Upper lobe of right lung (tissue), 1 donor: Measurements from ENCODE around the gene DIMT1. TPM values are rescaled to one million over a fixed set of nuclear protein-coding genes. Genes with fewer than 3 reads are reported as not detected.

Experiments used
- ATAC-seq: fragments of 200-7000 bp; cut with Tn5 transposase; one replicate; pipeline ENCODE4 v1.9.1; 2020; ENCODE audit warnings: mild to moderate bottlenecking, moderate library complexity
- DNase-seq: peaks from one replicate; pipeline ENCODE4 v3.0.0-alpha.2; 2020
- H3K27ac ChIP-seq: fragments of 200-600 bp; one replicate; pipeline ENCODE4 v1.8.0; 2022
- H3K27me3 ChIP-seq: fragments of 200-600 bp; one replicate; pipeline ENCODE4 v1.8.0; 2022; ENCODE audit warnings: mild to moderate bottlenecking
- H3K36me3 ChIP-seq: fragments of 200-600 bp; one replicate; pipeline ENCODE4 v1.8.0; 2022
- H3K4me1 ChIP-seq: fragments of 200-600 bp; one replicate; pipeline ENCODE4 v1.8.0; 2022
- H3K4me3 ChIP-seq: fragments of 200-600 bp; one replicate; pipeline ENCODE4 v1.8.0; 2022; ENCODE audit warnings: mild to moderate bottlenecking
- H3K9me3 ChIP-seq: fragments of 200-600 bp; one replicate; pipeline ENCODE4 v1.8.0; 2022
- intact Hi-C: fragments of 100-400 bp; cut with DNase I; formaldehyde crosslinking; loops from one replicate; pipeline ENCODE4 v1.11.0; 2022
- long read RNA-seq: library from polyadenylated mRNA; unstranded; transcript quantifications from one replicate; pipeline ENCODE4 v2.0.0, GENCODE V29; 2021
- total RNA-seq: library from RNA; stranded (reverse); fragmentation: NEBNext Ultra II Directional; extraction: Animal tissue kit (Norgen Biotek cat#: 25700); gene quantifications from one replicate; pipeline ENCODE4 v1.2.1, GENCODE V29; 2021
- TF ChIP-seq, protein P1 (sequence below): fragments of 200-600 bp; IDR thresholded peaks from one replicate; pipeline ENCODE4 v1.8.0; 2022; ENCODE audit warnings: antibody characterized with exemption
- donor health status: DM: no; HTN: yes; CAD: no; lungs with severe emphysema.

DIMT1 gene
- 20.9 TPM for total RNA-seq
- long read RNA-seq, transcript DIMT1-201 (12 exons, 2,859 nt) = major isoform, 25 of 30 reads
- long read RNA-seq, partial matches to known transcripts = 2 of 30 reads
- long read RNA-seq, other reads (novel, unspliced or antisense) = 3 of 30 reads

DNA sequence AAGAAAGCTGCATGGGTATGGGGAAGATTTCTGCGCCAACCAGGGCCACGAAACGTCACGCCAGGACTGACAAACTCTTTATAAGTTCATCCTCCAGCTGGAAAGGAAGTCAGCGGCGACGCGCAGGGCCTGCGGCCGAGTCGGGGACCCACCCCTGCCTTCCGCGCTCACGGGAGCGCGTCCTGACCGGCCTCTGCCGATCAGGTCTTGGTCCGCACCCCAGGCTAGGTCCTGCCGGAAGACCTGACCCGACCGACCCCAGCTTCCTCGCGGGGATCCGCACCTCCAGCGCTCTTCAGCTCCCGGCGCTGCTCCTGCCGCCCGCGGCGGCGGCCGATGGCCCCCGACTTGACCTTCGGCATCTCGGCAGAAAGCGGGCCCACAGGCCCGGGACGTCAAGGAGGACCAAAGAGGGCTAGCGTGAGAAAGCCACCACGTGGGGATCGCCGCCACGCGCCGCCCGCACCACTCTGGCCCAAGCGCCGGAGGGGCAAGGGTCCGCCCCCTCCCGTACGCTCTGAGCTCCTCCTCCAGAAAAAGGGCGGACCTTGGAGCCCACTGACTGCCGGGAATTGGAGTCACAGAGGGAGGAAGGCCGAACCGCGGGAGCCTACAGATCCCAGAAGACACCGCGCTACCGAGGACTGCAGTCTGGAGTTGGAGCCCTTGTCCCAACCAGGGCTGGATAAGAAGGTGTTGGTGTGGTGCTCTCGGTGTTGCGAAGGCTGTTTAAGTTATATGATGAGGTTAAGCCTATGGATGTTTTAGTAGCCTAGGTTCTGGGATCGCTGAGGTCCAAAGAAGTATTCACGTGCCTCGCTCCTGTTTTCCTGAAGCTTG lies at the start of gene DIMT1:
TSS of gene DIMT1 (minus strand) at position 495 of the 840 bp plus-strand sequence. CDS start at position 362, 133 bp downstream.
- ATAC-seq = peak; percentile 100
- intact Hi-C loops = no loop called here
- TF ChIP-seq, protein P1, sequence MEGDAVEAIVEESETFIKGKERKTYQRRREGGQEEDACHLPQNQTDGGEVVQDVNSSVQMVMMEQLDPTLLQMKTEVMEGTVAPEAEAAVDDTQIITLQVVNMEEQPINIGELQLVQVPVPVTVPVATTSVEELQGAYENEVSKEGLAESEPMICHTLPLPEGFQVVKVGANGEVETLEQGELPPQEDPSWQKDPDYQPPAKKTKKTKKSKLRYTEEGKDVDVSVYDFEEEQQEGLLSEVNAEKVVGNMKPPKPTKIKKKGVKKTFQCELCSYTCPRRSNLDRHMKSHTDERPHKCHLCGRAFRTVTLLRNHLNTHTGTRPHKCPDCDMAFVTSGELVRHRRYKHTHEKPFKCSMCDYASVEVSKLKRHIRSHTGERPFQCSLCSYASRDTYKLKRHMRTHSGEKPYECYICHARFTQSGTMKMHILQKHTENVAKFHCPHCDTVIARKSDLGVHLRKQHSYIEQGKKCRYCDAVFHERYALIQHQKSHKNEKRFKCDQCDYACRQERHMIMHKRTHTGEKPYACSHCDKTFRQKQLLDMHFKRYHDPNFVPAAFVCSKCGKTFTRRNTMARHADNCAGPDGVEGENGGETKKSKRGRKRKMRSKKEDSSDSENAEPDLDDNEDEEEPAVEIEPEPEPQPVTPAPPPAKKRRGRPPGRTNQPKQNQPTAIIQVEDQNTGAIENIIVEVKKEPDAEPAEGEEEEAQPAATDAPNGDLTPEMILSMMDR = no peak

DNA sequence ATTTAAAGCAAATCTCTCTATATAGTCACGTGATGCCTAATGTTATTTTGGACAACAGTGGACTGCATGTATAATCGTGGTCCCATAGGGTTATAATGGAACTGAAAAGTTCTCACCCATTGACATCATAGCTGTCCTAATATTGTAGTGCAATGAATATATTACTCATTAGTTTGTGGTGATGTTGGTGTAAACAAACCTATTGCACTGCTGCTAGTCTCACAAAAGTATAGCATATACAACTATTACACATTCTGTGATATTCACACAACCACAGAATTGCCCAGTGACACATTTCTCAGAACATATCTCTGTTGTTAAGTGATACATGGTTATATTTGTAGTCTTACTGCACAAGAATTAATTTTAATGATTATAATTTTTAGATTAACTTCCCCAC lies 46.6 kb upstream of the DIMT1 start:
- Histone ChIP-seq H3K36me3 (peaks cover 21% of the 10 kb centered on the region), H3K4me1 (no peaks in the 10 kb centered on the region), H3K4me3 (no peak overlapping the region), H3K9me3 (no peaks in the 10 kb centered on the region), H3K27me3 (no peaks in the 10 kb centered on the region), H3K27ac (no peak overlapping the region)
- ATAC-seq (no peak), DNase-seq (no peak)
- intact Hi-C loops = no loop called here
- TF ChIP-seq, protein P1 = no peak

More for the DNA sequence above, at the start of gene DIMT1:
- peak; percentile 96 for DNase-seq
- Histone ChIP-seq H3K27ac (peak within 1 kb of the TSS; percentile 90), H3K27me3 (no peaks in the 10 kb centered on the region), H3K4me1 (peaks cover 10% of the 10 kb centered on the region), H3K36me3 (peaks cover 31% of the 10 kb centered on the region), H3K9me3 (no peaks in the 10 kb centered on the region), H3K4me3 (peak within 1 kb of the TSS; percentile 87)

DNA sequence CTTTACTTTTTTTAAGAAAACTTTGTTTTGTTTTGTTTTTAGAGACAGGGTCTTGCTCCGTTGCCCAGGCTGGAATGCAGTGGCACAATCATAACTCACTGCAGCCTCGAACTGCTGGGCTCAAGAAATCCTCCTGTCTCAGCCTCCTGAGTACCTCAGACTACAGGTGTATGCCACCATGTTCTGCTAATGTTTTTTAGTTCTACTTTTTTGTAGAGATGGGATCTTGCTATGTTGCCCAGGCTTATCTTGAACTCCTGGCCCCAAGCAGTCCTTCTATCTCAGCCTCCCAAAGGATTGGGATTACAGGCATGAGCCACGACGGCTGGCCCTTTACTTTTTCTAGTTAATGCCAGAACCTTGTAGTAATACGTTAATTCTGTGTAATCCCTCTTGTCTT lies 44.8 kb upstream of the DIMT1 start:
- DNase-seq (no peak), ATAC-seq (no peak)
- Histone ChIP-seq H3K4me1 (no peaks in the 10 kb centered on the region), H3K4me3 (no peak overlapping the region), H3K27ac (no peak overlapping the region), H3K27me3 (no peaks in the 10 kb centered on the region), H3K9me3 (no peaks in the 10 kb centered on the region), H3K36me3 (peaks cover 21% of the 10 kb centered on the region)
- TF ChIP-seq, protein P1 = no peak
- intact Hi-C loops = no loop called here

DNA sequence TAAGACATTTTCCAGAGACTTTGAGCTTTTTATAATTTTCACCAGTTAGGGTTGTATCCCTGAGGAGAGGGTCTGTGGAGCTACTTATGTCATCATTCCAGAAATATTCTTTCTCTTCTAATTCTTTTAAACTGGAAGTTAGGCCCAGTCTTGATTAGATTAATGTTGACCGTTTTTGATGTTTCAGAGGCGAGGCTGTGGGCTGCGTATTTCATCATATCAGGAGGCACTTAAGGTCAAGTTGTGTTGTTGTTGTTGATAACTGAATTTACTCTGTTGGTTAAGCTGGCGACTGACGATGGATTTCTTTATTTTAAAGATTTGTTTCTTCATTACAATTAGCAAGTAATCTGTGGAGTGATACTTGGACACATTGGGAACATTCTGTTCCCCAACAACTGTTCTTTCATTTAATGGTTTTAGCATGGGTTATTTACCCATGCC lies 28.9 kb upstream of the DIMT1 start:
- no peaks in the 10 kb centered on the region for H3K27me3 ChIP-seq
- intact Hi-C loops = no loop called here
- DNase-seq (no peak), ATAC-seq (peak; percentile 27)
- no peaks in the 10 kb centered on the region for H3K36me3 ChIP-seq
- TF ChIP-seq, protein P1 = no peak
- H3K9me3 ChIP-seq = no peaks in the 10 kb centered on the region
- peak overlapping the region; percentile 55 for H3K27ac ChIP-seq
- H3K4me1 ChIP-seq = peaks cover 13% of the 10 kb centered on the region
- H3K4me3 ChIP-seq = no peak overlapping the region

DNA sequence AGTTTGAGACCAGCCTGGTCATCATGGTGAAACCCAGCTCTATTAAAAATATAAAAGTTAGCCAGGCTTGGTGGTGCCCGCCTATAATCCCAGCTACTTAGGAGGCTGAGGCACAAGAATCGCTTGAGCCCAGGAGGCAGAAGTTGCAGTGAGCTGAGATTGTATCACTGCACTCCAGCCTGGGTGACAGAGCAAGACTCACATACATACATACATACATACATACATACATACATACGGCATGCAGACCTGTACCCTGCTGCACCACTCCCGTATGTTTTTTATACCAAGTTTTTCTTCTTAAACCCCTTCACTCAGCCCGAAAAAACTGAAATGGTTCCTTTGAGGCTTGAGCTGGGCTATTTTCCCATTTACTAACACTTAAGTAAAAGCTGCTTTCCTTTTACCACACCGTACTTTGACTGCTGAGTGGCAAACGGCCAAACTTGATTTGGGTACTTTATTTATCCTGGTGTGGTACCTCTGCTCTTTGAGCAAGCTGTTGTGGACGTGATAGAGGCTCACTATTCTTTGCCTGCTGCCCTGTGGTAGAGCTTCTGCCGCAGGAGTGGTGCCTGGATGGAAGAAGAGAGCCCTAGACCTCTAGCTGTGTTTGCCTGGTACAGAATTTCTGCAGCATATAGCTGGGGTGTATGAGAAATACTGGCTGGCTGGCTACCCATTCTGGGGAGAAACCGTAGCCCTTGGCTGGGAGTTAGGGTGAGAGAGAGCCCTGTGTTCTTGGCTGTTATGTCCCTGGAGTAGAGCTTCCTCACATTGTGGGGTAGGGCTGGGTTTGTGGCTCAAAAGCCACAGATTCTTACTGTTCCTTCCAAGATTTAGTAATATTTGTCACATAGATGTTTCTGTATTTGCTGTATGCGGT lies 28.3 kb upstream of the DIMT1 start:
- peak overlapping the region; percentile 55 for H3K27ac ChIP-seq
- no peaks in the 10 kb centered on the region for H3K36me3 ChIP-seq
- ATAC-seq (peak; percentile 66), DNase-seq (no peak)
- TF ChIP-seq, protein P1 = no peak
- intact Hi-C loops = no loop called here
- no peak overlapping the region for H3K4me3 ChIP-seq
- H3K9me3 ChIP-seq = no peaks in the 10 kb centered on the region
- peaks cover 13% of the 10 kb centered on the region for H3K4me1 ChIP-seq
- no peaks in the 10 kb centered on the region for H3K27me3 ChIP-seq
